Stimulated activated CD8-positive, alpha-beta memory T cell treated with anti-CD3 and anti-CD28 coated beads, Interleukin-15, amount 100 ng/mL, for 1 hour (primary cell): ENCODE measurements around the gene PLPPR3.

ENCODE experiments used
- DNase-seq: peaks from one replicate; pipeline ENCODE4 v3.0.0-alpha.2; 2020; ENCODE audit warnings: low read depth

The PLPPR3 gene

DNA sequence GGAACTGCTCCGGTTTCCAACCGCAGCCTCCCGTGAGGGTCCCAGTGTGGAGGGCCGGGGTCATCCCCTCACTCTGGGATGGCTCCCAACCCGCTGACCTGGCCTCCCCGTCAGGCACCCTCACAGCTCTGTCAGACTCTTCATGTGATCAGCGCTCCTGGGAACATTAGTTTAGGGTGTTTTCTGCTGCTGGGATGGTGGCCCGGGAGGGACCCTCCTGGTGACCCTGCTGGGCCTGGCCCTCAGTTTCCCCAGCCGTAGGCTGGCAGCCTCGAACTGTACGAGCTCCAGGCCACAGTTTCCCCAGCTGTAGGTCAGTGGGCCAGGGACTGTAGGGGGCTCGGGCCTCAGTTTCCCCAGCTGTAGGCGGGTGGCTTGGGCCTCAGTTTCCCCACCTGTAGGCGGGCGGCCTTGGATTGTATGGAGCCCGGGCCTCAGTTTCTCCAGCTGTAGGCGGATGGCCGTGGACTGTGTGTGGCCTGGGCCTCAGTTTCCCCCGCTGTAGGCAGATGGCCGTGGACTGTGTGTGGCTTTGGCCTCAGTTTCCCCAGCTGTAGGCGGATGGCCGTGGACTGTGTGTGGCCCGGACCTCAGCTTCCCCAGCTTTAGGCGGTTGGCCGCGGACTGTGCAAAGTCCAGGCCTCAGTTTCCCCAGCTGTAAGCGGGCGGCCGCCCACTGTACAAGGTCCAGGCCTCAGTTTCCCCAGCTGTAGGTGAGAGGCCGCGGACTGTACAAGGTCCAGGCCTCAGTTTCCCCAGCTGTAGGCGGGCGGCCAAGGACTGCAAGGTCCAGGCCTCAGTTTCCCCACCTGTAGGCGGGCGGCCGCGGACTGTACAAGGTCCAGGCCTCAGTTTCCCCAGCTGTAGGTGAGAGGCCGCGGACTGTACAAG is 25.8 kb downstream of the PLPPR3 start:
- no peak for DNase-seq

DNA sequence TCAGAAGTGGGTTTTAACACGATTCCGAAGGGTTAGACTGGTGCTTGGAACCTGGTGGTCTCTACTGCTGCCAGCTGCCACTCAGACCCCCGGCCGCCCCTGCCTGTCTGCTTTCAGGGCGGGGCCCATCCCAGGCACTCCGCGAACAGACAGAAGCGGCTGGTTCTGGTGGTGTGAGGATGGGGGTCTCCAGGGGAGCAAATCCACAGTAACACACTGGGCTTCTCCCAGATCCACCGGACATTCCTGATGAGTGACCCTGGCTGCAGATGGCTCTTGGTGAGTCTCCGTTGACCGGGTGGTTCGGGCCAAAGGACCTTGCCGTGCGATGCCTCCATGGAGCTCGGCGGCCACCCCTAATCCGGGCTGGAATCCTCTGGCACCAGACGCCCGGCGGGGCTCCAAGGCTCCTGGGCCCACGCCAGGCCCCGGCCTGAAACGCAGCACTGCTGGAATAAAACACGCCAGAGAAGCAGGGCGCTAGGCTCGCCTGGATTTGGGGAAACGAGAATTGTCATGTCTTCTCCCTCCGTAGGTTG is 26.6 kb downstream of the PLPPR3 start:
- DNase-seq = no peak

DNA sequence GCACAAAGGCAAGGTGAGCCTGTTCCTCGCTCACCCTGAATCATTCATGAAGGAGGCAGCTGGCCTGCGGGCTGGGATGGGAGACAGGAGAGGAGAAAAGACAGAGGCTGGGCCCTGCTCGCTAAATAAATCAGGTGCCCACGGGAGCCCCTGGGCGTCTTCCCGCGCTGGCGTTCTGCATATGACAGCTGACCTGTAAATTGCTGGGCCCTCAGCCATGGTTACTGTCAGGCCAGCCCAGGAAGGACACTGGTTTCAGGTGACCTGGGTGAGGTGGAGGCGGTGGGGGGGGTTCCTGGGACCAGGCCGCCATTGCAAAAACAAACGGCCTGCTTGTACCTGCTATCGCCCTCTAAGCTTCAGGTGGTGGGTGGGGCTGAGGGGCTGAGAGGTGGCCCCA is 27.9 kb downstream of the PLPPR3 start:
- no peak for DNase-seq

DNA sequence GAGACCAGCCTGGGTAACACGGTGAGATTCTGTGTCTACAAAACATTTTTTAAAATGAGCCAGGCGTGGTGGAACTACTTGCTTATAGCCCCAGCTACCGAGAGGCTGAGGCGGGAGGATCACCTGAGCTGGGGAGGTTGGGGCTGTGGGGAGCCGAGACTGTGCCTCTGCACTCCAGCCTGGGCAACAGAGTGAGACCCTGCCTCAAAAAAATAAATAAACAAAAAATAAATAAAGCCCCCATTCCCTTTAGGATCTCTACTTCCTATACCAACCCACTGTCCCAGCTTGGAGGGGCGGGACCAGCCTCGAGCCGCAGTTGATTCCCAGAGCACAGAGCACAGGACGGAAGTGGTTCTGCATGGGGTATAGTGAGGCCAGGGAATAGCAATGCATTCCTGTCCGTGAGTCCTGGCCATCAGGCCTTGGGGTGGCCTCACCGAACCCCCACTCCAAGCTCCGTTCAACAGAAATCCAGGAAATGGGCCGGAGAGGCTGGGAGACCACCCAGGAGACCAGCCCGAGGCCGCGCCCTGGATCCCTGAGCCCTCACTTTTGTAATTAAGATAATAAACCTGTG is 29.4 kb downstream of the PLPPR3 start:
- DNase-seq = no peak

DNA sequence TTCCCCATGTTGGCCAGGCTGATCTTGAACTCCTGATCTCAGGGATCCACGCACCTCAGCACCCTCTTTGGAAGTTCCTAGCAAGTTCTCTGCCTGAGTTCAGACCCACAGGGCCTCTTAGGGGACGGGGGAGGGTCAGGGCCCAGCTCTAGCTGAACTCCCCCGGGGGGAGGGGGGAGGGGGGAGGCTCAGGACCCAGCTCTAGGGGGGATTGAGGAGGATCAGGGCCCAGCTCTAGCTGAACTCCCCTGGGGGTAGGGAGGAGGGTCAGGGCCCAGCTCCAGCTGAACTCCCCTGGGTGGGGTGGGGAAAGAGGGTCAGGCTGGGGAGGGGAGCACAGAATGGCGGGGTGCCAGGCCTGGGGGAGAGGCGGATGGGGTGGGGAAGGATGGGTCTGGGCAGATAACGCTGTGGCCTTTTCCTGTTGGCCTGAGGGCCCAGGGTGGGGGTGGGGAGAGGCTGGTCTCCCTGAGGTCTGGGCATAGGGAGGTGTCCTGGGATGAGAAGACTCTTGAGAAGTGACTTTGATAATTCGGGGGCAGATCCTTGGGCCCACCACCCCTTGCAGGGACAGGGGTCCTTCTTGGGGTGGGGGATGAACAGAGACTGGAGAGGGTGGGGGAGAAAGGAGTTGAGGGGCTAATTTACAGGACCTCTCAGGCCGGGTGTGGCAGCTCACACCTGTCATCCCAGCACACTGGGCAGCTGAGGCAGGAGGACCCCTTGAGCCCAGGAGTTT is 30.0 kb downstream of the PLPPR3 start:
- no peak for DNase-seq

DNA sequence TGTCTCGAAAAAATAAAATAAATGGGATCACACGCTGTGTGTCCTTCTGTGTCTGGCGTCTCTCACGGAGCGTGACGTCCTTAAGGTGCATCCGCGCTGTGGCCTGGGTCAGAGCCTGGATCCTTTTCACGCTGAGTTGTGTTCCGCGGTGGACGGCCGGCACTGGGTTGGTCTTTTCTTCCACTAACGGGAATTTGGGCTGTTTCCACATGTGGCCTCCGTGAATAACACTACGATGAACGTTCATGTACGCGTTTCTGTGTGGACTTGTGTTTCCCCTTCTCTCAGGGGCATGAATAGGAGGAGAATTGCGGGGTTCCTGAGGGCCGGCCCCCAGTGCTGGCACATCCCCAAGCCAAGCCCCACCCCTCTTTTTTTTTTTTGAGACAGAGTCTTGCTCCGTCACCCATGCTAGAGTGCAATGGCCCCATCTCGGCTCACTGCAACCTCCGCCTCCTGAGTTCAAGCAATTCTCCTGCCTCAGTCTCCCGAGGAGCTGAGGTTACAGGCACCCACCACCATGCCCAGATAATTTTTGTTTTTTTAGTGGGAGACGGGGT is 30.7 kb downstream of the PLPPR3 start:
- DNase-seq = no peak

DNA sequence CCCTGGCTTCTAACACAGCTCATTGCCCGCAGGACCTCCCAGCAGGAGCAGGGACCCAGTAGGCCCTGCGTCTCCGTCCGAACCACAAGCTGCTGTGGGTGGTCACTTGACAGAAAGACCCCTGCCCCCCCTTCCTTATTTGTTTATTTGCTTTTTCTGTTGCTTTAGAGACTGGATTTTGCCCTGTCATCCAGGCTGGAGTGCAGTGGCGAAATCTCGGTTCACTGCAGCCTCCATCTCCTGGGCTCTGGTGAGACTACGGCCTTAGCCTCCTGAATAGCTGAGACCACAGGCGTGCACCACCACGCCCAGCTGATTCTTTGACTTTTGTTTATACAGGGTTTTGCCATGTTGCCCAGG is 32.1 kb downstream of the PLPPR3 start:
- DNase-seq = no peak

DNA sequence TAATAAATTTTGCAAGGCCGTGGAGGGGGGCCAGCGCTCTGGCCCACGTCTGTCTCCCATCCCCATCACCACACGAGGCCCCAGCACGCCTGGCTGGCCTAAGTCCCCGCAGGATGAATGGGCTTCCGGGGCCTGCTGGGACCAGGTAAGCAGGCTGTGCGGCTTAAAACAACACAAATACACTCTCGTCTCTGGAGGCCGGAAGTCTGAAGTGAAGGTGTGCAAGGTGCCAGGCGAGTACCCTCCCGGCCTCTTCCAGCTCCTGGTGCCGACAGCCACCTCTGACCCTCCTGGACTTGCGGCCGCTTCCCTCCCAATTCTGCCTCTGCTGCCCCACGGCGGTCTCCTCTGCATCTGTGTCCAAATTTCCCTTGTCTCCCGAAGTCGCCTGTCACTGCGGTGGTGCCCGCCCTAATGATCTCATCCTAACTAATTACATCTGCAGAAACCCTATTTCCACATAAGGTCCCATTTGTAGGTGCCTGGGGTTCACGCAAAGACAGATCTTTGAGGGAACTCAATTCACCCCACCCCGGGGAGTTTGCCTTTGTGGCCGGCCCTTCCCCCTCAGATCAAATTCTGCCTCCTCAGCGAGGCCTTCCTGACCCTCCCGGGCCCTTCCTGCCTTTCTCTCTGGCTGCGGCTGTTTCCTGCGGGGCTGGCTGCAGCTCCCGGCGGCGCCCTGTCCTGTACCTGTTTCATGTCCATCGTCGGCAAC is 32.6 kb downstream of the PLPPR3 start:
- no peak for DNase-seq

DNA sequence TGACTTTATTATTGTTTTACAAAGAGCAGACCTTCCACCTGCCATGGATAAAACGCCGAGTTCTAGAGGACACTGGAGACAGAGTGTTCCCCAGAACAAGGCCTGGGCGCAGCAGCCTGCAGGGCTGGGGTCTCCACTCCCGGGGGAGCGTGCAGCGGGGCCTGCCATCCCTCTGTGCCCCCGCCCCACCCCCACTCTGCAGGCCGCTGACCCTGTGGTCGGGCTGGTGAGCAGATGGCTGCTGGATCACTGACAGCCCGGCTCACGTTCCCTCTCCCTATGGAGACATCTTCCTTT is 33.1 kb downstream of the PLPPR3 start:
- DNase-seq = no peak

DNA sequence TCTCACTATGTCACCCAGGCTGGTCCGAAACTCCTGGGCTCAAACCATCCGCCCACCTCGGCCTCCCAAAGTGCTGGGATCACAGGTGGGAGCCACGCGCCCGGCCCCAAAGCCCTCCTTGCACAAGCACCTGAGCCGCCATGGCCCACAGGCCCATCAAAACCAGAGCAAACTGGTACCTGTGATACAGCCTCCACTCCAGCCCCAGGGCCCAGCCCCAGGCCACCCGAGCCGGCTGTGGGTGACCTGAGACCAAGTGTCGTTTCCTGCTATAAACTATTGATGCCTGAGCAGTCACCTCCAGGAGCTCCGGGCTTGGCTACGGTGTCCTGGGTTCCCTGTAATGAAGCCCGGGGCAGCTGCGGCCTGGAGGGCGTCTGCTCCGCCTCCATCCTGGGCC is 34.2 kb downstream of the PLPPR3 start:
- DNase-seq = no peak

DNA sequence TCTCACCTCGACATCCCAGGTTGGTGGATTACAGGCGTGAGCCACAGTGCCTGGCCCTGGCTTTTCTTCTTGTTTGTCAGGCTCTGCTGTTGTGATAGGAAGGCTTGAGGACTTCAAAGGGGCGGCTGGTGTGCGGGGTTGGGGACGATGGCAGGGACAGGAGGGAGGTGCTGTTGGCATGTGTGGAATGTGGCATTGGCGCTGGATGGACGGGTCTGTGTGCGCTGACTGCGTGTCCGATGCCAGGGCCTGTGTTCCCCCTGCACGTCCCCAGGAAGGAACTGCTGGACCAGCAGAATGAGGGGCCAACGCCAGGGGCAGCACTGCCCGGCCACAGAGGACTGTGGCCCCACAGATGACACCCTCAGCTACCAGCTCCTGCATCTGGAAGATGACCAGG is 37.2 kb downstream of the PLPPR3 start:
- no peak for DNase-seq

DNA sequence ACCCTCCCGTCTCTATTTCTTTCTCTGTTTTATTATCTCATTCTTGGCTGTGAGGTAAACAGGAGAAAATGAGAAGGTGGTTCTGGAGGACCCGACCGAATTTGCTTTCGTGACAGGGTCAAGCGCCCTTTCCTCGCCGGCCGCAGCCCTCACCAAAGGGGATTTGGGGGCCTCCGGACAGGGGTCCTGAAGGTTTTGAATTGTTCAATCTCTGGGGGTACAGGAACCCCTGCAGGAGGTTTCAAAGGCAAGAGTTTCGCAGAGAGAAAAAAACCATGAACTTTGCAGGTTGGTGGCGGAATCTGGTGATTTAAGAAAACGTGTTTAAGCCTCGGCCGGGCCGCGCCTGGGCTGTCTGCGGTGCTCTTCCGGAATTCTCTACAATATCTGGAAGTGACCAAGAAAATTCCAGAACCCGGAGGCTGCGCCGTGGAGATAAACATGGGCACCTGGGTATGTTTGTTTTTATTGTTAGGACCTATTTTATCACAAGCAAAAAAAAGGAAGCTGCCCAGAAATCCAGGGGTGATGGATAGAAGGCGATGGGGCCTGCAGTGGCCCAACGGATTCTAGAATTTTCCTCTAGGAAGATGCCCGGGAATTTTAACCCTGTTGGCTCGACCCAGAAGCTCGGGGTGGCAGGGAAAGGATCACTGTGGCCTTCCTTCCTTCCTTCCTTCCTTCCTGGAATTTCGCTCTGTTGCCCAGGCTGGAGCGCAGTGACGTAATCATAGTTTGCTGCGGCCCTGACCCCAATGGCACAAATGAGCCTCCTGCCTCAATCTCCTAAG is 38.7 kb downstream of the PLPPR3 start:
- no peak for DNase-seq

DNA sequence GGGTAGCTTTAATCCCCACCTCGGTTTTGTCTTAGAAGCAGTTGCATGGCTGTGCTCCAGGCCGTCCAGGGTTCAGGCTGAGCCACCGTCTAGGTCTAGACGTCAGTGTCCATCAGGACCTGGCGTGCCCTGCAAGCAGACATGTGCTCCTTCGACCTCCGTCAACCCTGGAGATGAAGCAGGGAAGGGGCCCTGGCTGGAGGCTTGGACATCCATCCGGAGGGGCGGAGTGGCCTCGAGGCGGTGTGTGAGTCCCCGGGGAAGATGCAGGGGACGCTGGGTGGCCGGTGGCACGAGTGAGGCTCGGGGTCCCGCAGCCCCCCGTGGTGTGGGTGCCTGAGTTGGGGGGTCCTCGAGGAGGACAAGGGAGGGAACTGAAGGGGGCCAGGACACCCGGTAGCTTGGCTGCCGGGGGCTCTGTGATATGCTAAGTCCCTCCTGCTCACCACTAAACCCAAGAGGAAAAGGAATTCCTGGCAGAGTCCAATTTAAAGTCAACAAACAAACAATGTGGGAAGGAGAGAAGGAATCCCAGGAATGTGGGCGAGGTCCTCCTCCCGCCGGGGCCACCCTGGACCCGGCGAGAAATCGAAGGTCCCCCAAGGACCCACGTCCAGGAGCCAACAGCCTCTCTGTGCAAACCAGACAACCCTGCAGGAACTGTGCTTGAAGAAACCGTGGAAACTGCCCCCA is 39.4 kb downstream of the PLPPR3 start:
- no peak for DNase-seq

DNA sequence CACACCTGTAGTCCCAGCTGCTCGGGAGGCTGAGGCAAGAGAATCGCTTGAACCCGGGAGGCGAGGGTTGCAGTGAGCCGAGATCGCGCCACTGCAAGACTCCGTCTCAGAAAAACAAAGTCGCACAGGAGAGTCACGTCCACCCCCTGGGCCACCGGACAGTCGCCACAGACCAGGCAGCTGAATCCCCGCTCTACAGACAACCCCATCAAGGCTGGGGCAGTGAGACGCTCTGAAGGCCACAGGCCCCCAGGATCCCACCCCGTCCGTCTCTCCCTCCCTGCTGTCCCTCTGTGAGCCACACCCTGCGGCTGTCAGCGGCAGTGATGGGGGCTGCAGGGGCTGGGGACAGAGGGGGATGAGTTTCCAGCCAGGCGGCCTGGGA is 40.0 kb downstream of the PLPPR3 start:
- DNase-seq = no peak

DNA sequence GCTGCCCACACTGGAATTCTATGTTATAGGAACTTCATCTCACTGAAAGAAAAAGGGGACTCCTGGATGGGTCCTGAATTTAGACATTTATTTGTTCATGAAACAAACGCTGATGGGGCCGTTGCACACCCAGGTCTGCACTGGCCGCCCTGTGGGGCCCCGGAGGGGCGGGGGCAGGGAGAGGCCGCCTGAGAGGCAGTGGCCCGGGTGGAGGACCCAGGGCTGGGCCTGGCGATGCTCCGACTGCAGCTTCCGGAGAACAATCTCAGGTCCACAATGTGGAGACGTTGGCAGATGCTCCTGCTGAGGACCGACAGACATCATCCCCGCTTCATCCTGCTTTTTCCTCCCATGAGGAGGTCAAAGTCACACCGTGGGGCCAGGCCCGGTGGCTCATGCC is 40.8 kb downstream of the PLPPR3 start:
- no peak for DNase-seq

DNA sequence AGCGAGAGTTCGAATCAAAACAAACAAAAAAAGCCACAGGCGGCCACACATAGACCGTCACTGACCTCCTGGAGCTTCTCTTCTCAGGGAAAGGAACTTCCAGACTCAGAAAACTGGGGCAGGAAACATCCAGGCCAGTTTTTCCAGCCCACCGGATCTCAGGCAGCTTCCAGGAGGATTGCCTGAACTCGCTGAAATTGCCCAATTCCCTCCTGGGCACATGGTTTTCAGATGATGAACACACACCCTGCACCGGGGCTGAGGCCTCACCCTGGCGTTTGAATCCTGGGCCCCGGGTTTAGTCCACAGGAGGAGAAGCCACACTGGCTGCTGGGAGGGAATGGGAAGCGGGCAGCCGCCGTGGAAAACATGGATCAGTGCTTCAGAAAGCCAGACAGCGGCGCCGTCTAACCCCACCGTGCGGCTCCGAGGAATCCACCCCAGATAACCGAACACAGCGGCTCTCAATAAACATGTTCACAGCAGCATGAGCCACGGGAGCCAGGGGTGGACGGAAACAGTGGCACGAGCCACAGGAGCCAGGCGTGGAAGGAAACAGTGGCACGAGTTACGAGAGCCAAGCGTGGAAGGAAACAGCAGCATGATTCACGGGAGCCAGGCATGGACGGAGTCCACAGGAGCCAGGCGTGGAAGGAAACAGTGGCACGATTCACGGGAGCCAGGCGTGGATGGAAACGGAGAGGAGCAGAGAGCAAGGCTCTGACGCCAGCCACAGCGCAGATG is 42.7 kb downstream of the PLPPR3 start:
- no peak for DNase-seq

DNA sequence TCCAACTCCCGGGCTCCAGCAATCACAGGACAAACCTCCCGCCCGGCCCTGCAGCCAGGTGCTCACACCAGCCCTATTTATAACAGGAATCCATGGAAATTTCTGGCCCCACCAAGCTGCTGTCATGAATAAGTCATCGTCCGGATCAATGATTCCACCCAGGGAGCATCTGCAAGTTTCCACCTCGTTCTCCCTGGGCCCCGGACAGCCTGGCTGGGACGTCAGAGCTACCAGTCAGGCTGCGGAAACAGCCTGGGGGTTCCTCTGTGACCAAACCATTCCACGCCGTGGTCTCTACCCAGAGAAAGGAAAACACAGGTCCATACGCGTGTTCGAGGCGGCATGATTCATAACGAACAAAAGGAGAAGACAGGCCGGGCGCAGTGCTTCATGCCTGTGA is 45.2 kb downstream of the PLPPR3 start:
- DNase-seq = no peak

DNA sequence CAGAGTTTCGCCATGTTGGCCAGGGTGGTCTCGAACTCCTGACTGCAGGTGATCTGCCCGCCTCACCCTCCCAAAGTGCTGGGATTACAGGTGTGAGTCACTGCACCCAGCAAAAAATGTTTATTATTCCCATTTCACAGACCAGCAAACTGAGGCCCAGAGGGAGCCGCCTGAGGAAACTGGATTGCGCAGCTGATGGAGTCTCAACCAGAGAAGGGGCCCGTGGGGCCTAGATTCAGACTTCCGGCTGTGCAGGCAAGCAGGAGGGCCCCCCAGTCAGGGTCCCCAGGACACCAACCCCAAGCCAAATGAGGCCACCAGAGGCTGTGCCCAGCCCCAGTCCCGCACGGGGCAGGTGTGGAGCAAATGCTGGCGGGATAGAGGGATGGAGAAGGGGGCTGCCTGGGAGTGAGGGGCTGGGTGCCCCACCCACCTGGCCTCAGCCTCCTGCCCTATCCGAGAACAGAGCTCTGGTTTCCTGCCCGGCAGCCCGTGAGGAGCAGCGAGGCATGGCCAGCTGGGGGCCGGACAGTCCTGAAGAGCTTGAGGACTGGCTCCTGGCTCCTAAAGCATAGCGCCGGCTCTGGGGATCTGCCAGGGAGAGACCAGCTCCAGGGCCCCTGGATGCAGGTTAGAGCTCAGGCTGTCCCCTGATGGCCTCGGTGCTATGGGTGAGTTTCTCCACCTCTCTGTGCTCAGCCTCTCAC is 48.9 kb downstream of the PLPPR3 start:
- no peak for DNase-seq

DNA sequence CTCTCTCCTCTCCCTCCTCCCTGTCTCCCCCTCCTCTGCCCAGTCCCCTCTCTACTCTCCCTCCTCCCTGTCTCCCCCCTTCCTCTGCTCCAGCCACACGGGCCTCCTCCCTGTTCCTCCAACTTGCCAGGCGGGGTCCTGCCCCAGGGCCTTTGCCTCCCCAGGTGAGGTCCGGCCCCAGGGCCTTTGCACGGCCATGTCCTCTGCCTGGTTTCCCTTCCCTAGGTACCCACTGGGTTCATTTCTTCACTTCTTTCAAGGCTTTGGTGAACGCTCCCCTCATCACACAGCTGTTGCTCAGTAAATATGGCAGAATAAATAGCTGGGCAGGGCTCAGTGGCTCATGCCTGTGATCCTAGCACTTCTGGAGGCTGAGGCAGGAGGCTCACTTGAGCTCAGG is 49.7 kb downstream of the PLPPR3 start:
- DNase-seq = no peak
